ENCODE results near the gene INPP5K. TPM values are rescaled to one million over a fixed set of nuclear protein-coding genes. Genes with fewer than 3 reads are reported as not detected.
"Not testable (repeated sequence)": the region's sequence is repeated elsewhere in the genome, so short reads cannot be mapped to it uniquely, and the experiment has no call there.

The INPP5K gene
- total RNA-seq, 2 experiments from 2014 or later, result 199 to 207 TPM

DNA sequence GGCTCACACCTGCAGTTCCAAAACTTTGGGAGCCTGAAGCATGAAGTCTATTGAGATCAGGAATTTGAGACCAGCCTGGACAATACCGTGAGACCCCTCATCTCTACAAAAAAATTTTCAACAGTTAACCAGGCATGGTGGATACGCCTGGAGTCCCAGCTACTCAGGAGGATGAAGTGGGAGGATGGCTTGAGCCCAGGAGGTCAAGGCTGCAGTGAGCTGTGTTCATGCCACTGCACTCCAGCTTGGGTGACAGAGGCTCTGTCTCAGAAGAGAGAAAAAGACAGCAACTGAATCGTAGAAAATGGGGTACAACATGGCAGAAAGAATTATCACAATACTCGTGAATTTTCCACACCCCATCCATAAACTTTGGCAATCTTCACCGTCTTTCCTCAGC lies 63.6 kb downstream of the INPP5K start:
- H3K9me3 ChIP-seq (ENCODE audit: control insufficient read depth in 1 of 2, insufficient read depth in 1 of 2, low read length in 2 of 2), result no peaks in the 10 kb centered on the region
- H3K27me3 ChIP-seq (ENCODE audit: control insufficient read depth in 1 of 2, insufficient read depth in 2 of 2, low read length in 2 of 2), result no peaks in the 10 kb centered on the region
- H3K27ac ChIP-seq (ENCODE audit: low read depth in 1 of 2, low read length in 2 of 2), result no peak overlapping the region
- peaks cover 54% of the 10 kb centered on the region for H3K4me1 Mint-ChIP-seq (ENCODE audit: low read depth)
- ATAC-seq (ENCODE audit: poor library complexity) (no peak), DNase-seq (no peak)
- no peaks in the 10 kb centered on the region for H3K9me3 Mint-ChIP-seq
- TF ChIP-seq, protein P1, sequence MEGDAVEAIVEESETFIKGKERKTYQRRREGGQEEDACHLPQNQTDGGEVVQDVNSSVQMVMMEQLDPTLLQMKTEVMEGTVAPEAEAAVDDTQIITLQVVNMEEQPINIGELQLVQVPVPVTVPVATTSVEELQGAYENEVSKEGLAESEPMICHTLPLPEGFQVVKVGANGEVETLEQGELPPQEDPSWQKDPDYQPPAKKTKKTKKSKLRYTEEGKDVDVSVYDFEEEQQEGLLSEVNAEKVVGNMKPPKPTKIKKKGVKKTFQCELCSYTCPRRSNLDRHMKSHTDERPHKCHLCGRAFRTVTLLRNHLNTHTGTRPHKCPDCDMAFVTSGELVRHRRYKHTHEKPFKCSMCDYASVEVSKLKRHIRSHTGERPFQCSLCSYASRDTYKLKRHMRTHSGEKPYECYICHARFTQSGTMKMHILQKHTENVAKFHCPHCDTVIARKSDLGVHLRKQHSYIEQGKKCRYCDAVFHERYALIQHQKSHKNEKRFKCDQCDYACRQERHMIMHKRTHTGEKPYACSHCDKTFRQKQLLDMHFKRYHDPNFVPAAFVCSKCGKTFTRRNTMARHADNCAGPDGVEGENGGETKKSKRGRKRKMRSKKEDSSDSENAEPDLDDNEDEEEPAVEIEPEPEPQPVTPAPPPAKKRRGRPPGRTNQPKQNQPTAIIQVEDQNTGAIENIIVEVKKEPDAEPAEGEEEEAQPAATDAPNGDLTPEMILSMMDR (IDR thresholded peaks at IDR 0.05), result no peak
- POLR2A ChIA-PET, result no interaction called here
- H3K27me3 Mint-ChIP-seq, result no peaks in the 10 kb centered on the region
- H3K36me3 Mint-ChIP-seq (ENCODE audit: low read depth), result peaks cover 35% of the 10 kb centered on the region
- H3K36me3 ChIP-seq (ENCODE audit: insufficient read depth, low read length), result peaks cover 8% of the 10 kb centered on the region
- CTCF ChIA-PET, result interaction anchor here (0.7 to 2.5 kb wide), 3 partner anchors 38 to 88 kb away, joined by 3 to 9 read pairs (median 5); no protein-coding TSS in a partner anchor
- peak overlapping the region; percentile 52 for H3K27ac Mint-ChIP-seq
- intact Hi-C loops (cut with DNase I, micrococcal nuclease), result loop anchor here in 1 of 2 experiments (5.0 to 10.0 kb wide), 2 partner anchors 86 to 172 kb away; partner anchors contain the start of gene SLC43A2
- H3K4me3 Mint-ChIP-seq, result peak overlapping the region; percentile 75
- H3K4me3 ChIP-seq (ENCODE audit: low read length), result no peak overlapping the region
- peaks cover 58% of the 10 kb centered on the region for H3K4me1 ChIP-seq (ENCODE audit: insufficient read depth, low read length)

DNA sequence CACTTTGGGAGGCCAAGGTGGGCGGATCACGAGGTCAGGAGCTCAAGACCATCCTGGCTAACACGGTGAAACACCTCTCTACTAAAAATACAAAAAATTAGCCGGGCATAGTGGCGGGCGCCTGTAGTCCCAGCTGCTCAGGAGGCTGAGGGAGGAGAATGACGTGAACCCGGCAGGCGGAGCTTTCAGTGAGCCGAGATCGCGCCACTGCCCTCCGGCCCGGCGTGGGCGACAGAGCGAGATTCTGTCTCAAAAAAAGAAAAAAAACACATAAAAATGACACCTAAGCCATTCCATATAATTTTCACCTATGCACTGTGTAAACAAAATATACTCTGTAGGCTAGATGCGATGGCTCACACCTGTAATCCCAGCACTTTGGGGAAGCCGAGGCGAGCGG lies 66.2 kb downstream of the INPP5K start:
- not testable (repeated sequence) for ATAC-seq (ENCODE audit: poor library complexity); H3K9me3 ChIP-seq (ENCODE audit: control insufficient read depth in 1 of 2, insufficient read depth in 1 of 2, low read length in 2 of 2); H3K27ac ChIP-seq (ENCODE audit: low read depth in 1 of 2, low read length in 2 of 2); H3K27me3 ChIP-seq (ENCODE audit: control insufficient read depth in 1 of 2, insufficient read depth in 2 of 2, low read length in 2 of 2); H3K4me3 Mint-ChIP-seq; H3K27ac Mint-ChIP-seq; H3K9me3 Mint-ChIP-seq; H3K4me3 ChIP-seq (ENCODE audit: low read length); H3K27me3 Mint-ChIP-seq; DNase-seq
- Histone ChIP-seq H3K4me1 (ENCODE audit: insufficient read depth, low read length) (peaks cover 69% of the 10 kb centered on the region), H3K36me3 (ENCODE audit: insufficient read depth, low read length) (peaks cover 17% of the 10 kb centered on the region)
- POLR2A ChIA-PET, result interaction anchor here (1.1 to 1.2 kb wide), 2 partner anchors 65 to 66 kb away, joined by 3 read pairs; partner anchors contain the start of gene INPP5K
- CTCF ChIA-PET, result interaction anchor here (2.5 kb wide), 1 partner anchor 85 kb away, joined by 9 read pairs; no protein-coding TSS in a partner anchor
- Mint-ChIP-seq H3K4me1 (ENCODE audit: low read depth) (peaks cover 65% of the 10 kb centered on the region), H3K36me3 (ENCODE audit: low read depth) (peaks cover 46% of the 10 kb centered on the region)
- intact Hi-C loops (cut with DNase I, micrococcal nuclease), result loop anchor here in 1 of 2 experiments (5.0 to 10.0 kb wide), 2 partner anchors 83 to 175 kb away; partner anchors contain the start of gene SLC43A2

DNA sequence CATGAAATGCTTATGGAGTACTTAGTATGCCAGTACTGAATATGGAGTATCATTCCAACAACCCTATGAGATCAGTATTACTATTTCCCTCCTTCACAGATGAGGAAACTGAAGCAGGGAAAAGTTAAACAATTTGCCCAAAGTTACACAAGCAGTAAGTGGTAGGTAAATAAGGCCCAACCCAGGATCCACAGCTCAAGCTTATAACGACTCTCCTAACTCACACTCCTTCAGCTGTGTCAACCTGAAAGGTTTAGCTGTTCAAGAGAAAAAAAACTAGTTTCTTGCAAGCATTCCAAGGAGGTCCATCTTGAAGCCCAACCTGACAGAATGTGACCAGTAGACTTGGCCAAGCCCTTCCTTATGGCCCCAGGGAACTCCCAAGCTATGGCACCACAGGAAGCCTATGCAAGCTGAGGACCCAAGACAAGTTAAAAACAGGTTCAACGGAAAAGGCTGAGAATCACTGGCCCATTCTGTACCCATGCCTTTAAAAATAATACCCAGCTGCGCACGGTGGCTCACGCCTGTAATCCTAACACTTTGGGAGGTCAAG lies 66.9 kb downstream of the INPP5K start:
- Mint-ChIP-seq H3K36me3 (ENCODE audit: low read depth) (peaks cover 41% of the 10 kb centered on the region), H3K4me1 (ENCODE audit: low read depth) (peaks cover 60% of the 10 kb centered on the region), H3K27me3 (no peaks in the 10 kb centered on the region), H3K9me3 (no peaks in the 10 kb centered on the region), H3K4me3 (no peak overlapping the region), H3K27ac (no peak overlapping the region)
- intact Hi-C loops (cut with DNase I, micrococcal nuclease), result no loop called here
- Histone ChIP-seq H3K4me3 (ENCODE audit: low read length) (no peak overlapping the region), H3K4me1 (ENCODE audit: insufficient read depth, low read length) (peaks cover 62% of the 10 kb centered on the region), H3K27ac (ENCODE audit: low read depth in 1 of 2, low read length in 2 of 2) (no peak overlapping the region), H3K36me3 (ENCODE audit: insufficient read depth, low read length) (peaks cover 19% of the 10 kb centered on the region), H3K9me3 (ENCODE audit: control insufficient read depth in 1 of 2, insufficient read depth in 1 of 2, low read length in 2 of 2) (no peaks in the 10 kb centered on the region), H3K27me3 (ENCODE audit: control insufficient read depth in 1 of 2, insufficient read depth in 2 of 2, low read length in 2 of 2) (no peaks in the 10 kb centered on the region)
- TF ChIP-seq, protein P1 (IDR thresholded peaks at IDR 0.05), result no peak
- ATAC-seq (ENCODE audit: poor library complexity), result no peak
- ChIA-PET POLR2A (interaction anchor here (0.7 to 1.2 kb wide), 2 partner anchors 66 to 84 kb away, joined by 3 read pairs; no protein-coding TSS in a partner anchor), CTCF (no interaction called here)
- DNase-seq, result no peak

All from CD4-positive, alpha-beta T cell (primary cell).